Dedifferentiated amniotic fluid mesenchymal stem cell (primary cell): ENCODE data around the gene RPS16.
A peak's percentile ranks its signal among the peaks of the same experiment; 100 is the strongest.

Experiments used
- DNase-seq: peaks from one replicate; pipeline ENCODE4 v3.0.0-alpha.2; 2016; ENCODE audit errors: extremely low spot score

RPS16 gene

DNA sequence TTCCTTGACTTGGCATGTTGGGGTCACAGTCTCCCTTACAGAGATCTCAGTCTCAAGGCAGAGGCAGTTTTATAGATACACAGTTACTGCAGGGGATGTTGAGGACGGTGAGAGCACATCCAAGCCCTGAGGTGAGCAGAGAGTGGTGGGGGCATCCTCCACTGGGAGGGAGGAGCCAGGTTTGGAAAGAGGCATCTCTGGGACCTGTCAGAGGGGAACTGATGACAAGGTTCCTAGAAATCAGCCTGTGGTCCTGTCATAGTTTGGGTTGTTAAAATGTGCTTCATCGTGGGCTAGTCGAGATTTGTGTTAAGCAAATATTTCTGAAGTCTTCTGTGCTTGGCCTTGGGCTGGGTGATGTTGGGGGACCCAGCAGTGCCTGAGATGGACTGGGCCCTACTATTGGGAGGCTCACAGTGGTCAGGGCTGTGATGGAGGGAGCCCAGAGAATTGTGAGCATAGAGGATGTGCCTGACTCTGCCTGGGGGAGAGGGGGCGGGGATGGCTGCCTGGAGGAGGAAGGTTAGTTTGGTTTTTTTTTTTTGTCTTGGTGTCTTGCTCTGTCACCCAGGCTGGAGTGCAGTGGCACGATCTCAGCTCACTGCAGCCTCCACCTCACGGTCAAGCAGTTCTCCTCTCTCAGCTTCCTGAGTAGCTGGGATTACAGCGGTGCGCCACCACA is 13.5 kb upstream of the RPS16 start:
- no peak for DNase-seq

GRCh38 chr19:39448271-39448670 is 12.5 kb upstream of the RPS16 start:
- DNase-seq, result no peak

GRCh38 chr19:39446365-39447084 is 10.8 kb upstream of the RPS16 start:
- DNase-seq, result no peak

GRCh38 chr19:39445196-39446111 is 9.7 kb upstream of the RPS16 start, which contains the start of gene SUPT5H:
Gene SUPT5H (plus strand): TSS chr19:39445582. CDS start chr19:39445891, 309 bp downstream.
- DNase-seq, result peak; percentile 97

DNA sequence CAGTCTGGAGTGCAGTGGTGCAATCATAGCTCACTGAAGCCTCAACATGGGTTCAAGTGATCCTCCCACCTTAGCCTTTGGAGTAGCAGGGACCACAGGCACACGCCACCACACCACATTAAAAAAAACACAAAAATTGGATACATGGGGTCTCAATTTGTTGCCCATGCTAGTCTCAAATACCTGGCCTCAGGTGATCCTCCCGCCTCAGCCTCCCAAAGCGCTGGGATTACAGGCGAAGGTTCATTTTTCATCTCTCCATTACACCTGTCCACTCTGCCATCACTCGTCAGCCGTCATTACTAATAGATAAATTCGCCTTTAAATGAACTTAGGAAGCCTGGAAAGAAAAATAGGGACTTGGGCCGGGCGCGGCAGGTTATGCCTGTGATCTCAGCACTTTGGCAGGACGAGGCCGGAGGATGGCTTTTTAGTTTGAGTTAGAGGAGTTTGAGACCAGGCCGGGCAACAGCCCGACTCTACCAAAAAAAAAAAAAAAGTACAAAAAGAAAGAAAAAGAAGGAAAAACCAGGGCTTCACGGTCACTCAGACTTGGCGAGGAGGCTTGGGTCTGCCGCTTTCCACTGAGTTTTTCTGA is 8.9 kb upstream of the RPS16 start:
- DNase-seq, result no peak

- no peak for DNase-seq
These were observed 2.7 kb upstream of the RPS16 start for GRCh38 chr19:39438270-39438934.

DNA sequence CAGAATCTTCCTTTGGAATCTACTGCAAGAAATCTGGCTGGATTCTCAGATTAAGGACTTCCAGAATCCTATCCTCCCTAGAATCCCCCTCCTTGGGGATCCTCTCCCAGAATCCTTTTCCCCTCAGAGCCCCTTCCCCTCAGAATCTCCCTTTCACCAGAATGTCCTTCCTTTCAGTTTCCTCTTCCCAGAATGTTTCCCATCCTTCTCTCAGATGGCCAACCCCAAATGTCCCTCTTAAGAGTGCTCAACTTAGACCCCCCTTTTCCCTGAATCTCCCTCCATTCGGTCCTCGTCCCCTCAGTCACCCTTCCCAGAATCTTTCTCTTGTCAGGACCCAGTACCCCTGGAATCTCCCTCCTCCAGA is 584 bp upstream of the RPS16 start:
- DNase-seq, result no peak

DNA sequence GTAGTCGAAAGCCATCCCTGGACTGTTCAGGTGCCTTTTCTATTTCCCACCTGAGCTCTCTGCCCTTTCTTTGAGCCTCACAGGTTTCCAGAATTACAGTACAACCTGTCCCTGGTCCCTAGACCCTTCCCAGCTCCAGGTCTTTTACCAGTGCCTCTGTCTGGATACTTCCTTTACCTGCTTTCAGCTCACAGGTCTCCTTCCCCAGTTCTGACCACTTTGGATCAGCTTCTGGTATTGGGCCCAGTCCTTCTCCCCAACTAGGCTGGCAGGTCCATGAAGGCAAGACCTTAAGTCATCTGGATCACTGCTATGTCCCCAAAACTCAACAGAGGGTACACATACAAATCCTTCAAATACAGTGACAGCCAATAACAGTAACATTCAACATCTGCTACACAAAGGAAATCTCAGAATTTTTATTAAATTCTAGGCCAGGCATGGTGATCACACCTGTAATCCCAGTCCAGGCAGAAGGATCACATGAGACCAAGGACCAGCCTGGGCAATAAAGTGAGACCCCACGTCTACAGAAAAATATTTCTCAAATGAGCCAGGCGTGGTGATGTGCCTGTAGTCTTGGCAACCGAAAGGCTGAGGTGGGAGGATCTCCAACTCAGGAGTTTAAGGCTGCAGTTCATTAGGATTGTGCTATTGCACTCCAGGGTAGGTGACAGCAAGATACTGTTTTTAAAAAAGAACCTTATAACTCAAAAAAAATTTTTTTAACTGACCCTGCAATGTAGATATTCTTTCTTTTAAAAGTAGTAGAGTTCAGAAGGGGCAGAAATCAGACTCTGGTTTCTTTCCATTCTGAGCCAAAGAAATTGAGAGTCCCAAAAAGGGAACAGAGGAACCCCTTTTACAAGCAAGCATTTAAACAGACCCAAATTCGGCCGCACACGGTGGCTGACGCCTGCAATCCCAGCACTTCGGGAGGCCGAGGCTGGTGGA is 1.3 kb downstream of the RPS16 start:
- DNase-seq, result no peak

GRCh38 chr19:39433480-39434079 is 2.2 kb downstream of the RPS16 start:
- no peak for DNase-seq

DNA sequence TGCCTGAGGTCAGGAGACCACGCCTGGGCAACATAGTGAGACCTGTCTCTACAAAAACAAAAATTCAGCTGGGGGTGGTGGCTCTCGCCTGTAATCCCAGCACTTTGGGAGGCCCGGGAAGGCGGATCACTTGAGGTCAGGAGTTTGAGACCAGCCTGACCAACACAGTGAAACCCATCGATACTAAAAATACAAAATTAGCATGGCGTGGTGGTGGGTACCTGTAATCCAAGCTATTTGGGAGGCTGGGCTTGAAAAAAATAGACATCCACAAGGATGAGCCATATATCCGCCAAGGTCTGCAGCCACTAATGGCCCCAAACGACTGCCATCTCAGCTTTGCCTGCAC is 3.1 kb downstream of the RPS16 start:
- no peak for DNase-seq

DNA sequence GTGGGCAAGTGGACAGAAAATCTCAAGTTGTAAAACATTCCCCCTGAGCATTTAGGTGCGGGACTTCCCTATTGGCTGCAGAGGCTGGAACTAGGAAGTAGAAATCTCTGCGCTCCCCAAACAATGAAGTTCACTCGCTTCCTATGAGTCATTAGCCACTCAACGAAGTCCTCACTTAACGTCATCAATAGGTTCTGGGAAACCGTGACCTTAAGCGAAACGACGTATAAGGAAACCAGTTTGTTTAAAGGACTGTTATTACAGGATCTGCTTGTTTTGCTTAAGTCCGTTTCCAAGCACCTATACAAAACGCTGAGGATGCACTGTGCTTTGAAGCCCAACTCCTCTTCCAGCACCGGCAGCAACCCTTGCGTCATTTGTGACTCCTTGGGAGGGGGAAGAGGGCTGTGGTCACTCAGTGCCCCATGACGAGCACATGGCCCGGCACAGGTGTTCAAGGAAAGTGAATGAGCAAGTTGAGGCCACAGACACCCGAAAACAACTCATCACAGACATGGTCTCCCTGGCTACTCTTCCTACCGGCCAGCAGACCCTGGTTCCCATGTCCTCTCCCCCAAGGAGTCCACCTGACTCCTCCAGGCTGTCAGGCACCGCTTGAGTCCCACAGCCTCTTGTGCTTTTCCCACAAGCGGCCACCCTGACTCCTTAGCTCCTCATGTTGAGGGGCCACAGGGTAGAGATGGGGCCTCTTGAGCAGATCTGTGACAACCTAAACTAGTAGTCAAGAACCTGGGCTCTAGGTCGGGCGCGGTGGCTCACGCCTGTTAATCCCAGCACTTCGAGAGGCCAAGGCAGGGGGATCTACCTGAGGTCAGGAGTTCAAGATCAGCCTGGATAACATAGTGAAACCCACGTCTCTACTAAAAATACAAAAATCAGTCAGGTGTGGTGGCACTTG is 4.8 kb downstream of the RPS16 start:
- DNase-seq, result no peak

DNA sequence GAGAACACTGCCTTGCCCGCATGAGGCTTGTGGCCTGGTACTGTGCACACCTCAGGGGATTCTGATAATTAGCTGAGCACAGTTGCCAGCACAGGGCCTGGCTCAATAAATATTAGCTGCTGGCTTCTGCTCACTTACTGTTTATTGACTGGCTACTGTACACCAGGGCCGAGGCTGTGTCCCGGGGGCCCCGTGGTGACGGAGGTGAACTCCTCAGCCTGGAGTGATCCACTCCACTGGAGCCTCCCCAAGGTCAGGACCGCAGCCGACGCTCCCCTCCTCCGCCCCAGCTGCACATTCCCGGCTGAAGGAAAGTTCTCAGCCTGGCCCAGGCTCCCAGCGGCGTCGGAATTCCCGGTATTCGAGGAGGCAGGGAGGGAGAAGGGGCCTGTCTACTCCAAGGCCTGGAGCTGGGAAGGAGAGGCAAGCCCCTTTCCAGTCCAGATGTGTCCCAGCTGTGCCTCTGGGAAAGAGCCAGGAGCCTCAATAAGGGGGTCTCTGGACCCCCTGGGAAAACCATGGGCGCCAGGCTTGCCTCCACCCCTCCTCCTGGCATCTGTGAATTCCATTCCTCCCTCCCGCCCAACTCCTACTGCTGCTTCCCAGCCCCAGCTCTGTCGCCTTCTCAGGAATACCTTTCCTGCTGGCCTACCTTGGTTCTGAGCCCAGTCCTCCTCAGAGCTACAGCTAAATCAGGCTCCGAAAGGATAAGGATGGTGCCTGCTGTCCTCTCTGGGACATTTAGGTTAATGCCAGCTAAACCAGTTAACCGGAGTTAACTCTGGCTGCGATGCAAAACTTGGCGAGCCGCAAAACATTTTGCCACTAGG is 7.3 kb downstream of the RPS16 start:
- DNase-seq, result peak; percentile 67

GRCh38 chr19:39427707-39428106 is 8.0 kb downstream of the RPS16 start:
- DNase-seq, result no peak

DNA sequence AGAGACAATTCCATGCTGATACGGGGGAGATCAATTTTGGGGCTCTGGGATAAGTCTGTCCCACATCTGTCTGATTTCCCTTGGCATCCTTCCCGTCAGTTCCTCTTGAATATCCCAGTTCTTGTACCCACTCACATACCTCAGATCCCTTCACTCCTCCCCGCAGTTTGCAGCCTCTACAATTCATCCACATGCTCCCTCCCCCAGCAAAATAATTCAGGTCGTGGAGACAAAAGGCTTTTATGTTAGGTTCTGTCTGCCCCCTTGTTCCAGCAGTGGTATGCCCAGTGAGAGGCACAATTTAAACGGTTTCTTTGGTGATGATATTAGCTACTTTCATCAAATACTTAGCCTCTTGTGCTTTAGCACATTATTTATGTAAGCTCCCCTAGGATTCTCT is 9.6 kb downstream of the RPS16 start:
- DNase-seq, result no peak

DNA sequence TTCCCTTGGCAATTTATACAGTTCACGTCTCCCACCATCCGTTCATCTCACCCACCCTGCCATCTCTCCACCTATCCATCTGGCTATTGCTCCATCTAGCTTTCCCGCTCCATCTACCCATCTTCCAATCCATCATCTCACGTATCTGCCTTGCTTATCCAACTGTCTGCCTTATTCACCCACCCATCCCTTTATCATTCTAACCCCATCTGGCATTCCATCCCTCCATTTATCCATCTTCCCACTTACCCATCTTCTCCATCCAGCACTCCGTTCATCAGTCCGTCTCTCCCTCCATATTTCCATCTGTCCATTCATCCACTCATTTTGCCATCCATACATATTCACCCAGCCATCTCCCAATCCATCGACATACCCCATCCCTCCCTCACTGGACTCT is 10.0 kb downstream of the RPS16 start:
- no peak for DNase-seq

DNA sequence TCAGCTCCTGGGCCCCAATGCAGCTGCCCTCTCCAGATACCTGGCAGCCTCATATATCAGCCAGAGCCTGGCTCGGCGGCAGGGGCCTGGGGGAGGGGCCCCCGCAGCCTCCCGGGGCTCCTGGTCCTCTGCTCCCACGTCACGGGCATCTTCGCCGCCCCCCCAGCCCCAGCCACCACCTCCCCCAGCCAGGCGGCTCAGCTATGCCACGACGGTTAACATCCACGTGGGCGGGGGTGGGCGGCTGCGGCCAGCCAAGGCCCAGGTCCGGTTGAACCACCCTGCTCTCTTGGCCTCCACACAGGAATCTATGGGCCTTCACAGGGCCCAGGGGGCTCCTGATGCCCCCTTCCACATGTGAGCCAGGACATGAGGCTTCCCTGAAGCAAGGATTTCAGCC is 10.8 kb downstream of the RPS16 start:
- DNase-seq, result no peak

DNA sequence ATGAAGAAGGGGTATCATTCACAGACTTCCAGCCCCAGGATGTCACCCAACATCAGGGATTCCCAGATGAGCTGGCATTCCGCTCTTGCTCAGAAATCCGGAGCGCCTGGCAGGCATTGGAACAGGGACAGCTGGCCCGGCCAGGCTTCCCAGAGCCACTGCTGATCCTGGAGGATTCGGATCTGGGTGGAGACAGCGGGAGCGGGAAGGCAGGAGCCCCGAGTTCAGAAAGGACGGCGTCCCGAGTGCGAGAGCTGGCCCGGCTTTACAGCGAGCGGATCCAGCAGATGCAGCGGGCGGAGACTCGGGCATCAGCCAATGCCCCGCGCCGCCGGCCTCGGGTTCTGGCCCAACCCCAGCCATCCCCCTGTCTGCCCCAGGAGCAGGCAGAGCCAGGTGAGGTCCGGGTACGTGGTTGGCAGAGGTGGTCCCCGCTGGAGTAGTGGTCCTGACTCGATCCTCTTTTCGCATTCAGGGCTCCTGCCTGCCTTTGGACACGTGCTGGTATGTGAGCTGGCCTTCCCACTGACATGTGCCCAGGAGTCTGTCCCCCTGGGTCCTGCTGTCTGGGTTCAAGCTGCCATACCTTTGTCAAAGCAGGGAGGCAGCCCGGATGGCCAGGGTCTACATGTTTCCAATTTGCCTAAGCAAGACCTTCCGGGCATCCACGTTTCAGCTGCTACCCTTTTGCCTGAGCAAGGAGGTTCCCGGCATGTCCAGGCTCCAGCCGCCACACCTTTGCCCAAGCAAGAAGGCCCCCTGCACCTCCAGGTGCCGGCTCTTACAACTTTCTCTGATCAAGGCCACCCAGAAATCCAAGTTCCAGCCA is 12.3 kb downstream of the RPS16 start:
- no peak for DNase-seq
